ENCODE data around the gene RPL19. TPM values are rescaled to one million over a fixed set of nuclear protein-coding genes. Genes with fewer than 3 reads are reported as not detected.

The RPL19 gene
- total RNA-seq, 1 donor from 2014 or later, result 1,422 TPM

GRCh38 chr17:39169518-39169917 is 30.6 kb upstream of the RPL19 start:
- Mint-ChIP-seq H3K27ac (no peak overlapping the region), H3K4me3 (no peak overlapping the region), H3K4me1 (peaks cover 21% of the 10 kb centered on the region), H3K9me3 (no peaks in the 10 kb centered on the region), H3K27me3 (ENCODE audit: low read depth) (peaks cover 18% of the 10 kb centered on the region), H3K36me3 (no peaks in the 10 kb centered on the region)
- DNase-seq (ENCODE audit: low spot score in 2 of 2, unreplicated experiment in 2 of 2), result no peak
- TF ChIP-seq, protein P1, sequence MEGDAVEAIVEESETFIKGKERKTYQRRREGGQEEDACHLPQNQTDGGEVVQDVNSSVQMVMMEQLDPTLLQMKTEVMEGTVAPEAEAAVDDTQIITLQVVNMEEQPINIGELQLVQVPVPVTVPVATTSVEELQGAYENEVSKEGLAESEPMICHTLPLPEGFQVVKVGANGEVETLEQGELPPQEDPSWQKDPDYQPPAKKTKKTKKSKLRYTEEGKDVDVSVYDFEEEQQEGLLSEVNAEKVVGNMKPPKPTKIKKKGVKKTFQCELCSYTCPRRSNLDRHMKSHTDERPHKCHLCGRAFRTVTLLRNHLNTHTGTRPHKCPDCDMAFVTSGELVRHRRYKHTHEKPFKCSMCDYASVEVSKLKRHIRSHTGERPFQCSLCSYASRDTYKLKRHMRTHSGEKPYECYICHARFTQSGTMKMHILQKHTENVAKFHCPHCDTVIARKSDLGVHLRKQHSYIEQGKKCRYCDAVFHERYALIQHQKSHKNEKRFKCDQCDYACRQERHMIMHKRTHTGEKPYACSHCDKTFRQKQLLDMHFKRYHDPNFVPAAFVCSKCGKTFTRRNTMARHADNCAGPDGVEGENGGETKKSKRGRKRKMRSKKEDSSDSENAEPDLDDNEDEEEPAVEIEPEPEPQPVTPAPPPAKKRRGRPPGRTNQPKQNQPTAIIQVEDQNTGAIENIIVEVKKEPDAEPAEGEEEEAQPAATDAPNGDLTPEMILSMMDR (IDR thresholded peaks at IDR 0.05; ENCODE audit: unreplicated experiment), result no peak

- TF ChIP-seq, protein P1 (IDR thresholded peaks at IDR 0.05; ENCODE audit: unreplicated experiment), result no peak
- H3K36me3 Mint-ChIP-seq, result no peaks in the 10 kb centered on the region
- H3K9me3 Mint-ChIP-seq, result no peaks in the 10 kb centered on the region
- peaks cover 12% of the 10 kb centered on the region for H3K27me3 Mint-ChIP-seq (ENCODE audit: low read depth)
- H3K4me3 Mint-ChIP-seq, result no peak overlapping the region
- H3K27ac Mint-ChIP-seq, result no peak overlapping the region
- peaks cover 16% of the 10 kb centered on the region for H3K4me1 Mint-ChIP-seq
- DNase-seq (ENCODE audit: low spot score in 2 of 2, unreplicated experiment in 2 of 2), result no peak
Measured at GRCh38 chr17:39170109-39170508, 30.0 kb upstream of the RPL19 start.

GRCh38 chr17:39170558-39170957 is 29.5 kb upstream of the RPL19 start:
- Mint-ChIP-seq H3K27ac (no peak overlapping the region), H3K9me3 (no peaks in the 10 kb centered on the region), H3K4me3 (no peak overlapping the region), H3K4me1 (peaks cover 16% of the 10 kb centered on the region), H3K27me3 (ENCODE audit: low read depth) (peaks cover 11% of the 10 kb centered on the region), H3K36me3 (no peaks in the 10 kb centered on the region)
- TF ChIP-seq, protein P1 (IDR thresholded peaks at IDR 0.05; ENCODE audit: unreplicated experiment), result no peak
- DNase-seq (ENCODE audit: low spot score in 2 of 2, unreplicated experiment in 2 of 2), result no peak

GRCh38 chr17:39171933-39172332 is 28.1 kb upstream of the RPL19 start:
- Mint-ChIP-seq H3K9me3 (no peaks in the 10 kb centered on the region), H3K27ac (no peak overlapping the region), H3K4me1 (peaks cover 6% of the 10 kb centered on the region), H3K4me3 (no peak overlapping the region), H3K27me3 (ENCODE audit: low read depth) (no peaks in the 10 kb centered on the region), H3K36me3 (peaks cover 6% of the 10 kb centered on the region)
- no peak for DNase-seq (ENCODE audit: low spot score in 2 of 2, unreplicated experiment in 2 of 2)
- TF ChIP-seq, protein P1 (IDR thresholded peaks at IDR 0.05; ENCODE audit: unreplicated experiment), result no peak

- Mint-ChIP-seq H3K4me1 (no peaks in the 10 kb centered on the region), H3K27ac (no peak overlapping the region)
- no peak for DNase-seq (ENCODE audit: low spot score in 2 of 2, unreplicated experiment in 2 of 2)
Measured at GRCh38 chr17:39173080-39173479, 27.0 kb upstream of the RPL19 start.

More at GRCh38 chr17:39173080-39173479, 27.0 kb upstream of the RPL19 start:
- TF ChIP-seq, protein P1 (IDR thresholded peaks at IDR 0.05; ENCODE audit: unreplicated experiment), result no peak
- Mint-ChIP-seq H3K36me3 (peaks cover 17% of the 10 kb centered on the region), H3K9me3 (no peaks in the 10 kb centered on the region), H3K27me3 (ENCODE audit: low read depth) (no peaks in the 10 kb centered on the region), H3K4me3 (no peak overlapping the region)

All from mesothelial cell of epicardium (in vitro differentiated cells).